ENCODE data around the gene RDH11. TPM values are rescaled to one million over a fixed set of nuclear protein-coding genes. Genes with fewer than 3 reads are reported as not detected.

The RDH11 gene
- total and polyA plus RNA-seq, 2 experiments from 2014 or later = 95.2 to 139 TPM

DNA sequence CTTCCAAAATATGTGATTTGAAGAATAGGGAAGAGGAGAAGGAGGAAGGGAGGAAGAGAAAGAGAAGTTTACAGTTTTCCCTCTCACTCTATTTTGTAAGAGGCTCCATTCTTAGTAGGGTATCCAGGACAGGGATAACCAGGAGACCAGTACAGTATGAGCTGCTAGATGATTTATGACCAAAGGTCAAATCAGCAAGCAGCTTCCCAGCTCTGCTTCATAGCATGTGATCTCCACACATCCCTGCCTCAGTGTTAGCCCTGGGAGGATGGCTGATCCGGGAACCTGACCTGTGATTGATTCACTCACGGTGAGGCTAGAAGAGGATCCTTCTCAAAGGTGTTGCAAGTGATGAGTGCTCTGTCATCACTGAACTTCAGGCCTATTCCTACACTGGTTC is 22.7 kb upstream of the RDH11 start:
- no peaks in the 10 kb centered on the region; the same call in 2 of the 3 replicates for H3K9me3 Mint-ChIP-seq

More for the DNA sequence above, 22.7 kb upstream of the RDH11 start:
- ATAC-seq (no peak), DNase-seq (ENCODE audit: low spot score) (no peak)
- Mint-ChIP-seq H3K36me3 (ENCODE audit: low read depth) (no peaks in the 10 kb centered on the region), H3K27me3 (ENCODE audit: insufficient read depth, low read depth, poor library complexity) (no peaks in the 10 kb centered on the region), H3K4me3 (no peak overlapping the region), H3K4me1 (peaks cover 6% of the 10 kb centered on the region; the same call in 2 of the 3 replicates), H3K27ac (no peak overlapping the region)
- Histone ChIP-seq H3K79me2 (replicated peaks; ENCODE audit: insufficient read depth) (no peaks in the 10 kb centered on the region), H3K27ac (ENCODE audit: low read depth) (no peak overlapping the region), H3K4me2 (no peak overlapping the region), H3K36me3 (ENCODE audit: insufficient read depth) (no peaks in the 10 kb centered on the region), H3K9me2 (ENCODE audit: insufficient read depth) (no peaks in the 10 kb centered on the region; the same call in 1 of the 2 replicates), H3F3A (replicated peaks; ENCODE audit: low read depth) (no peaks in the 10 kb centered on the region), H3K4me3 (no peak overlapping the region), H3K27me3 (ENCODE audit: insufficient read depth) (no peaks in the 10 kb centered on the region), H4K20me1 (replicated peaks; ENCODE audit: insufficient read depth) (no peaks in the 10 kb centered on the region), H3K4me1 (ENCODE audit: insufficient read depth) (no peaks in the 10 kb centered on the region), H2AFZ (peak overlapping the region; percentile 24; the same call in 1 of the 2 replicates)
- TF ChIP-seq, protein P1, sequence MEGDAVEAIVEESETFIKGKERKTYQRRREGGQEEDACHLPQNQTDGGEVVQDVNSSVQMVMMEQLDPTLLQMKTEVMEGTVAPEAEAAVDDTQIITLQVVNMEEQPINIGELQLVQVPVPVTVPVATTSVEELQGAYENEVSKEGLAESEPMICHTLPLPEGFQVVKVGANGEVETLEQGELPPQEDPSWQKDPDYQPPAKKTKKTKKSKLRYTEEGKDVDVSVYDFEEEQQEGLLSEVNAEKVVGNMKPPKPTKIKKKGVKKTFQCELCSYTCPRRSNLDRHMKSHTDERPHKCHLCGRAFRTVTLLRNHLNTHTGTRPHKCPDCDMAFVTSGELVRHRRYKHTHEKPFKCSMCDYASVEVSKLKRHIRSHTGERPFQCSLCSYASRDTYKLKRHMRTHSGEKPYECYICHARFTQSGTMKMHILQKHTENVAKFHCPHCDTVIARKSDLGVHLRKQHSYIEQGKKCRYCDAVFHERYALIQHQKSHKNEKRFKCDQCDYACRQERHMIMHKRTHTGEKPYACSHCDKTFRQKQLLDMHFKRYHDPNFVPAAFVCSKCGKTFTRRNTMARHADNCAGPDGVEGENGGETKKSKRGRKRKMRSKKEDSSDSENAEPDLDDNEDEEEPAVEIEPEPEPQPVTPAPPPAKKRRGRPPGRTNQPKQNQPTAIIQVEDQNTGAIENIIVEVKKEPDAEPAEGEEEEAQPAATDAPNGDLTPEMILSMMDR (conservative IDR thresholded peaks at IDR 0.05; ENCODE audit: low read depth in 2 of 2) = no peak
- no peak for TF ChIP-seq POLR2AphosphoS5 (IDR thresholded peaks at IDR 0.05; ENCODE audit: low read depth)
- TF ChIP-seq NANOG (IDR thresholded peaks at IDR 0.05; ENCODE audit: borderline replicate concordance) = no peak
- no peak for TF ChIP-seq EZH2phosphoT487 (IDR thresholded peaks at IDR 0.05; ENCODE audit: unreplicated experiment)
- no peak for TF ChIP-seq ZNF462 (CRISPR knock-in tag; IDR thresholded peaks at IDR 0.05)
- TF ChIP-seq CREB1 (CRISPR knock-in tag; IDR thresholded peaks at IDR 0.05; ENCODE audit: low read depth) = no peak
- no peak for TF ChIP-seq ZNF114 (CRISPR knock-in tag; IDR thresholded peaks at IDR 0.05)
- TF ChIP-seq EZH2 (IDR thresholded peaks at IDR 0.05; ENCODE audit: low read depth, unreplicated experiment) = no peak
- no peak for TF ChIP-seq JUNB (IDR thresholded peaks at IDR 0.05; ENCODE audit: unreplicated experiment)
